ENCODE results near the gene SUMO1.

DNA sequence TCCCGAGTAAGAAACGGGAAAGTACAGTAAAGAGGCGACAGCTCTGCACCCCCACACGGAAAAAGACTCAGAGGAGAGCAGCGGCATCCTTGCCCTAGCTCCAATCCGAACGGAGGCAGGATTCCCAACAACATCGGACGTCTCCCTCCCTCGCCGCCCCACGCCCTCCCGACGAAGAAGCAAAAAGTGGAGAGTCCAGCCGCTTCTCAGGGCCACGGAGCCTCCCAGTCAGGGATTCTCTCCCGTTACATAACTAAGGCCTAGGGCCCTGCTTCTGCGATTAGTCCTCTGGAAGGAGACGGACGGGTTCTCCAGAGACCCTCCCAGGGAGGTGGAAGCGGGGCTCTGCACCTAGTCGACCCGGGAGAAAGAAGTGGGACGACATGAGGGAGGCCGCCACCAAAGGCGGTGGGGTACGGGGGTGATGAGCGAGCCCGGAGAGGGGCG lies 587 bp downstream of the SUMO1 start:
- TF ChIP-seq, protein P1, sequence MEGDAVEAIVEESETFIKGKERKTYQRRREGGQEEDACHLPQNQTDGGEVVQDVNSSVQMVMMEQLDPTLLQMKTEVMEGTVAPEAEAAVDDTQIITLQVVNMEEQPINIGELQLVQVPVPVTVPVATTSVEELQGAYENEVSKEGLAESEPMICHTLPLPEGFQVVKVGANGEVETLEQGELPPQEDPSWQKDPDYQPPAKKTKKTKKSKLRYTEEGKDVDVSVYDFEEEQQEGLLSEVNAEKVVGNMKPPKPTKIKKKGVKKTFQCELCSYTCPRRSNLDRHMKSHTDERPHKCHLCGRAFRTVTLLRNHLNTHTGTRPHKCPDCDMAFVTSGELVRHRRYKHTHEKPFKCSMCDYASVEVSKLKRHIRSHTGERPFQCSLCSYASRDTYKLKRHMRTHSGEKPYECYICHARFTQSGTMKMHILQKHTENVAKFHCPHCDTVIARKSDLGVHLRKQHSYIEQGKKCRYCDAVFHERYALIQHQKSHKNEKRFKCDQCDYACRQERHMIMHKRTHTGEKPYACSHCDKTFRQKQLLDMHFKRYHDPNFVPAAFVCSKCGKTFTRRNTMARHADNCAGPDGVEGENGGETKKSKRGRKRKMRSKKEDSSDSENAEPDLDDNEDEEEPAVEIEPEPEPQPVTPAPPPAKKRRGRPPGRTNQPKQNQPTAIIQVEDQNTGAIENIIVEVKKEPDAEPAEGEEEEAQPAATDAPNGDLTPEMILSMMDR (conservative IDR thresholded peaks at IDR 0.05 in 1 of 2, IDR thresholded peaks at IDR 0.05 in 1 of 2; ENCODE audit: extremely low read depth in 1 of 2, insufficient read depth in 1 of 2, low read depth in 1 of 2, low read length in 2 of 2): no peak
- no peak for TF ChIP-seq EZH2 (IDR thresholded peaks at IDR 0.05; ENCODE audit: borderline replicate concordance, low read length)

All from mammary epithelial cell (primary cell).